Measurements from ENCODE around the gene PCDH9.

DNA sequence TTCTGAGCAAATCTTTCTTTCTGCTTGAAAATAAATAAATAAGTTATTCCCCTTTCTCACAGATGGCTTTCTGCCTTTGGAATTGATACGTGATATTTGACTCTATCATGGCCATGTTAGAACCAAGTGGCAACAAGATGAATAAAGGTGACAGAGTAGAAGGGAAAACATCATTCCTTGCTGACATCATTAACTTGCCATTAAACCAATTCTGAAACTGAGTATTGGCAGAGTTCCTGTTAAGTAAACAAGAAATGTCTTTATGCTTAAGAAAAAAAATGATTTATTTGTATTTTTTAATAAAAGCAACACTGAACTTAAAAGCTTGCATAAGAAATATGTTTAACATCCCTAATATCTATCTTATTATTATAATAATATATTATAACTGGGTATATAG lies 828.1 kb downstream of the PCDH9 start:
- TF ChIP-seq, protein P1, sequence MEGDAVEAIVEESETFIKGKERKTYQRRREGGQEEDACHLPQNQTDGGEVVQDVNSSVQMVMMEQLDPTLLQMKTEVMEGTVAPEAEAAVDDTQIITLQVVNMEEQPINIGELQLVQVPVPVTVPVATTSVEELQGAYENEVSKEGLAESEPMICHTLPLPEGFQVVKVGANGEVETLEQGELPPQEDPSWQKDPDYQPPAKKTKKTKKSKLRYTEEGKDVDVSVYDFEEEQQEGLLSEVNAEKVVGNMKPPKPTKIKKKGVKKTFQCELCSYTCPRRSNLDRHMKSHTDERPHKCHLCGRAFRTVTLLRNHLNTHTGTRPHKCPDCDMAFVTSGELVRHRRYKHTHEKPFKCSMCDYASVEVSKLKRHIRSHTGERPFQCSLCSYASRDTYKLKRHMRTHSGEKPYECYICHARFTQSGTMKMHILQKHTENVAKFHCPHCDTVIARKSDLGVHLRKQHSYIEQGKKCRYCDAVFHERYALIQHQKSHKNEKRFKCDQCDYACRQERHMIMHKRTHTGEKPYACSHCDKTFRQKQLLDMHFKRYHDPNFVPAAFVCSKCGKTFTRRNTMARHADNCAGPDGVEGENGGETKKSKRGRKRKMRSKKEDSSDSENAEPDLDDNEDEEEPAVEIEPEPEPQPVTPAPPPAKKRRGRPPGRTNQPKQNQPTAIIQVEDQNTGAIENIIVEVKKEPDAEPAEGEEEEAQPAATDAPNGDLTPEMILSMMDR (IDR thresholded peaks at IDR 0.05) = no peak
- no peak for TF ChIP-seq POLR2A (IDR thresholded peaks at IDR 0.05)

Data from right lobe of liver (tissue), 4 donors.